Smooth muscle cell of the coronary artery (primary cell): ENCODE measurements around the gene CFB. TPM values are rescaled to one million over a fixed set of nuclear protein-coding genes. Genes with fewer than 3 reads are reported as not detected.

Experiments used
- total RNA-seq: library from RNA; depleted of rRNA; stranded (reverse); fragments of >200 nt; gene quantifications from 2 replicates; pipeline ENCODE4 v1.2.3, GENCODE V29; 2014; ENCODE audit warnings: low replicate concordance

CFB gene
- total RNA-seq: 15.0 and 108 TPM in 2 replicates

DNA sequence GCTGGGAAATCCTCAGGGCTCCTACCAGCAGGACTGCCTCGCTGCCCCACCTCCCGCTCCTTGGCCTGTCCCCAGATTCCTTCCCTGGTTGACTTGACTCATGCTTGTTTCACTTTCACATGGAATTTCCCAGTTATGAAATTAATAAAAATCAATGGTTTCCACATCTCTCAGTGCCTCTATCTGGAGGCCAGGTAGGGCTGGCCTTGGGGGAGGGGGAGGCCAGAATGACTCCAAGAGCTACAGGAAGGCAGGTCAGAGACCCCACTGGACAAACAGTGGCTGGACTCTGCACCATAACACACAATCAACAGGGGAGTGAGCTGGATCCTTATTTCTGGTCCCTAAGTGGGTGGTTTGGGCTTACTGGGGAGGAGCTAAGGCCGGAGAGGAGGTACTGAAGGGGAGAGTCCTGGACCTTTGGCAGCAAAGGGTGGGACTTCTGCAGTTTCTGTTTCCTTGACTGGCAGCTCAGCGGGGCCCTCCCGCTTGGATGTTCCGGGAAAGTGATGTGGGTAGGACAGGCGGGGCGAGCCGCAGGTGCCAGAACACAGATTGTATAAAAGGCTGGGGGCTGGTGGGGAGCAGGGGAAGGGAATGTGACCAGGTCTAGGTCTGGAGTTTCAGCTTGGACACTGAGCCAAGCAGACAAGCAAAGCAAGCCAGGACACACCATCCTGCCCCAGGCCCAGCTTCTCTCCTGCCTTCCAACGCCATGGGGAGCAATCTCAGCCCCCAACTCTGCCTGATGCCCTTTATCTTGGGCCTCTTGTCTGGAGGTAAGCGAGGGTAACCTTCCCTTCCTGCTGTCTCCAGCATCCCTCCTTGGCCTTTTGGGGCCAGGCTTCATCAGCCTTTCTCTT lies at the start of gene CFB:
CFB (plus strand) TSS at position 589 of the 863 bp plus-strand sequence; CDS start at position 716, 127 bp downstream.

DNA sequence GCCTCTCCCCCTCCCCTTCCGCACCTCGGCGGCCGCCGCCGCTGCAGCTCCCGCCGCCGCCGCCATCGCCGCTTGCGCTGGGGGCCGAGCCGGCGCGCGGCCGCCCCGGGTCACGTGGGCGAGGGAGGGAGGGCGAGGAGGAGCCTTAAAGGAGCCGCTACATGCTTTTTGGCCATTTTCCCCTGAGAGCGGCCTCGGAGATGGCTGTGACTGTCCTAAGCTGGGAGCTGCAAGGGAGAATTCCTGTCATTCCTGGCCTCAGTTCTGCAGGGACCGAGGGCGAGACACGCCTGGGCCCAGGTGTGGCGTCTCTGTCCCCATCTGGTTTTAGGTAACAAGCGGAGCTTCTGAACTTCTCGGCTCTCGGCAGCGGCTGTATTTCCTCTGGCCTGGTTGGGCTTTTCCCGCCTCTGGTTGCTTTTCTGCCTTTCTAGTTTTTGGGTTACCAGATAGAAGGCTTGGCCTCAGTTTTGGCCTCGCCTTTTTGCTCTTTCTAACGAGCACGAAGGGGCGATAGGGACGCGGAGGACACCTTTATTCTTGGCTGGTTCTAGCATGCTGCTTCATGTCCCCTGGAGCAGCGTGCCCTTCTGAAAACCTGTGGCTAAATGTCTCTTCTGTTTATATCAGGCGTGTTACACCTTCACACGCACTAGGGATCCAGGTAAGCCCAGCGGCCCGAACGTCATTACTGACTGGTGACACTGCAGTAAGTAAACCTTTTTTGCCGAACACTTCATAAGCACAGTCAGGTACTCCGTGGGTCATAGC lies 48.1 kb upstream of the CFB start, which contains the start of gene EHMT2:
EHMT2 (minus strand) TSS at position 87 of the 771 bp plus-strand sequence; CDS start at position 66, 21 bp downstream.

DNA sequence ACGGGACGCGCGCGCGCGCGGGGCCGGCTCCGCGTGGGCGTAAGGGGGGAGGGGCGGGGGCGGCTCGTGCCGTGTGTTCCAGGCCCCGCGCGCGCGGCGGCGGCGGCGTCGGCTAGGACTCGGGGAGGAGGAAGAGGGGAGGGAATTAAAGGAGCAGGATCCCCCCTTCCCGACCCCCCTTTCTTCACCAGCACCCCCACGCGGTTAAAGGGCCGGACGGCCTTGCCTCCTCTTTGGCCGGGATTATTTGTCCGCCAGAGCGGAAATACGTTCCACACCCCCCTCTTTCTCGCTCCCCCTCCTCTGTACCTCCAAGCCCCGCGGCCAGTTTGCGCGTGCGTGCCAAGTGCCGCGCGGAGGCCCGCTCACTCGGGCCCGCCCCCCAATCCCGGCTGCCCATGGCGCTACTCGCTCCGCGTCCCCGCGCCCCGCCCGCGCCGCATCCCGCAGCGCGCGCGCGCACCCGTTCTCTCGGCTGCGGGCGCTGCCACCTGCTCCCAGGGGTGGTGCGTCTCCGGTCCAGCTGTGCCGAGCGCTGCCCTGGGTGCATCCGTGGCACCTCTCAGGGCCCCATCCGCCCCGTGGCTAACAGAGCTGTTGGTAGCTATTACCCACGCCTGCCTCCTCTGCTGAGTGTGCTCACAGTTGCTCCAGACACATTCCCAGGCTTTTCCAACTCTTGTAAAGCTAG lies 43.8 kb upstream of the CFB start, which contains the start of gene ZBTB12:
ZBTB12 (minus strand) TSS at position 134 of the 691 bp plus-strand sequence. CDS start 781 bp downstream, outside the sequence.

DNA sequence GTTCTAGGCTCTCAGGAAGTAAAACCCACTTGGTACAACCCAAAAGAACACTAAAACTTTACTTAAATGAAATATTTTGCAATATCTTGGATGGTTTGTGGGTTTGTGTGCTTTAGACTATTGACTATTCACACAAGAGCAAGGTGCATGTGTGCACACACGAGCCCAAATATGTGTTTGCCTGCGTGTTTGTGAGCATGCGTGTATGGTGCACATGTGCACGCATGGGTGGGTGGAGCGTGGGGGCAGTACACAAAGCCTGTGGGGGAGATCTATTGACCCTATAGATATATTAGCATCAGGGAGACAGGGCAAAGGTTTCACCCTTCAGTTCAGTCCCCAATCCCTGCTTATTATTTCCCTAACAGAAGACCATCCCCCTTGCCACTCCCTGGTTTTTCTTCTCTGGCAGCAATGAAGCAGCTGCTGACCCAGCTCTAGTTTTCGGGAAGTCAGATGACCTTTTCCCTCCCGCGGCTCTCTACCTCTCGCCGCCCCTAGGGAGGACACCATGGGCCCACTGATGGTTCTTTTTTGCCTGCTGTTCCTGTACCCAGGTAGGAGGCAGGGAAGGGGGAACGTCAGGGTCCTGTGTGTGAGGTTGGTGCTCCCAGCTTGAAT lies 18.5 kb upstream of the CFB start, which contains the start of gene C2:
C2 (plus strand) TSS at position 476 of the 621 bp plus-strand sequence; CDS start at position 512, 36 bp downstream.

DNA sequence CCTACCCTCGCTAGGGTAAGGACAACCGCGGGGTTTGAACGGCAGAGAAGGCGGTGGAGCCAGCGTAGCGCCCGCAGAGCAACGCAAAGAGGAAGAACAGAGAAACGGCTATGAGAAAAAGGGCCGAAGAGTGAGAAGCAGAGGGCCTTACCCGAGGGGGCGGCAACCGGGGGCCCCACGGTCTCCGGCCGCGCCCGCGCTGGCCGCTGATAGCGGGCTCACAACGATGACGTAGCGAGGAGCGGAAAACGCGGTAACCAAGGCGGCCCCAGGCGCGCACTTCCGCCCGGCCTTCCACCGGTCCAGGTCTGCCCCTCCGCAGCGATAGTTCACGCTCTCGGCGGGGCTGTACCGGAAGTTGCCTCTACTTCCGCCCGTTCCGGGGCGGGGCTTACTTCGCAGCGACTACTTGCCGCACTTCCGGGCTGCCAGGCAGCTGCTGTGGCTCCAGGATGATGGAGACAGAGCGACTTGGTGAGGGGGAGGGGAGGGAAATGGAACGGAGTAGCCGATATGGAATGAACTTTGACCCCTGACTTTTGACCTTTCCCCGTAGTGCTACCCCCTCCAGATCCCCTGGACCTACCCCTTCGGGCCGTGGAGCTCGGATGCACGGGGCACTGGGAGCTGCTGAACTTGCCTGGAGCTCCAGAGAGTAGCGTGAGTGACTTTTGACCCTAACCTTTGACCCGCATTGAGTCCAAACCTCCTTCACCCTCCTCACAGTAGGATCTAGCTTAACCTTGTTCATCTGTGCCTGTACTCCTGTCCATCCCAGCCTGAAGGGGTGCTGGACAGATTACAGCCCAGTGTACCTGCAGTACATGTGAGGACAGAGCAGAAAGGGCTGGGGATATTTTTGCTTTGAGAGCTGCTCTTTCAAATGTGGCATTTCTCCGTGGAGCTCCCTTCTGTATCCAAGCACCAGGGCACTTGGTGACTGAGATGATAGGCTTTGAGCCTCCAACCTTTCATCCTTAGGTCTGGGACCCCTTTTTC lies 13.1 kb downstream of the CFB start, which contains the start of the genes NELFE and SKIC2:
NELFE (minus strand) TSS at position 231 of the 999 bp plus-strand sequence. CDS start 525 bp downstream, outside the sequence.
SKIC2 (plus strand) TSS at position 435 of the 999 bp plus-strand sequence; CDS start at position 453, 18 bp downstream.

DNA sequence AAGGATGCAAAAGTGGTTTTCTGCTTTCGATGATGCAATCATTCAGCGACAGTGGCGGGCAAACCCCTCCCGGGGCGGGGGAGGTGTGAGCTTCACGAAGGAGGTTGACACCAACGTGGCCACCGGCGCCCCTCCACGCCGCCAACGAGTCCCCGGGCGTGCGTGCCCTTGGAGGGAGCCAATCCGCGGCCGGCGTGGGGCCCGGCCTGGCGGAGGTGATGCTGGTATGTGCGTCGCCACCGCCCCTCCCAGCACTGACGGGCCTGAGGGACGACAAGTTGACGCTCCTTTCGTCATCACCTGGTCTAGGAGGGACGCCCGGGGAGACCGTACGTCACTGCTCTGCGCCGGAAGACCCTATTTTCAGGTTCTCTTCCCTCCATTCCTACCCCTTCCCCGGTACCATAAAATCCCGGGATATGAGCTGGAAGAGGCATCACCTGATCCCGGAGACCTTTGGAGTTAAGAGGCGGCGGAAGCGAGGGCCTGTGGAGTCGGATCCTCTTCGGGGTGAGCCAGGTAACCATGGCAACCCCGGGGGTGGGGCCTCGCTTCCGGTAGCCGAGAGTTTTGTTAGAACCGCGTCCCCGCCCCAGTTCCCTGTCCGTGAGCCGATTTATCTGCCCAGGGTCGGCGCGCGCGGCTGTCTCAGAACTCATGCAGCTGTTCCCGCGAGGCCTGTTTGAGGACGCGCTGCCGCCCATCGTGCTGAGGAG lies 26.3 kb downstream of the CFB start, which contains the start of gene DXO:
DXO (minus strand) TSS at position 146 of the 716 bp plus-strand sequence. CDS start 463 bp downstream, outside the sequence.

DNA sequence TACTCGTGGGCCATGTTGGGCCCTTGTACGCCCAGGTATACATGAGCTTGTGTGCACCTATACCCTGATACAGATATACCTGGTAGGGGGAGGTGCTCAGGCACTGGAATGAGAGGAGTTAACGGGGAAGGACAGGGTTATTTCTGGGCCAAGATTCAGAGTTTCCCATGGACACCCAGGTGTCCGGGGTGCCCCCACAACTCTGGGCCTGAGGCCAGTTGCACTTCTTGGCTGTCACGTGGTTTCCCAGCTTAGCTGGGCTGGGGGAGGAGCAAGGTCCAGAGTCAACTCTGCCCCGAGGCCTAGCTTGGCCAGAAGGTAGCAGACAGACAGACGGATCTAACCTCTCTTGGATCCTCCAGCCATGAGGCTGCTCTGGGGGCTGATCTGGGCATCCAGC lies 35.8 kb downstream of the CFB start, which contains the start of gene C4A:
C4A (plus strand) TSS at position 314 of the 400 bp plus-strand sequence; CDS start at position 365, 51 bp downstream.

Other genes starting within 250 kb of the CFB start
- 51.3 and 104 TPM in 2 replicates for gene ABHD16A, start 242.8 kb upstream of the CFB start, total RNA-seq
- not detected in 2 replicates for gene LY6G6F, start 239.2 kb upstream of the CFB start, total RNA-seq
- not detected in 2 replicates for gene LY6G6D, start 230.7 kb upstream of the CFB start, total RNA-seq
- not detected in 2 replicates for gene LY6G6C, start 224.3 kb upstream of the CFB start, total RNA-seq
- not detected in 2 replicates for gene MPIG6B, start 222.7 kb upstream of the CFB start, total RNA-seq
- gene DDAH2, start 216.8 kb upstream of the CFB start, total RNA-seq: 108 and 116 TPM in 2 replicates
- gene CLIC1, start 209.6 kb upstream of the CFB start, total RNA-seq: 395 and 679 TPM in 2 replicates
- 2.5 and 4.0 TPM in 2 replicates for gene MSH5, start 206.1 kb upstream of the CFB start, total RNA-seq
- 0.53 and 0.70 TPM in 2 replicates for gene SAPCD1, start 183.4 kb upstream of the CFB start, total RNA-seq
- 0.15 and 0.23 TPM in 2 replicates for gene VWA7, start 168.8 kb upstream of the CFB start, total RNA-seq
- gene VARS1, start 150.3 kb upstream of the CFB start, total RNA-seq: 37.9 and 59.7 TPM in 2 replicates
- gene LSM2, start 139.1 kb upstream of the CFB start, total RNA-seq: 24.6 and 27.8 TPM in 2 replicates
- gene HSPA1L, start 130.8 kb upstream of the CFB start, total RNA-seq: 0.98 and 4.1 TPM in 2 replicates
- gene HSPA1A, start 130.6 kb upstream of the CFB start, total RNA-seq: 47.1 and 396 TPM in 2 replicates
- 66.7 and 494 TPM in 2 replicates for gene HSPA1B, start 118.4 kb upstream of the CFB start, total RNA-seq
- 54.9 and 72.8 TPM in 2 replicates for gene NEU1, start 83.3 kb upstream of the CFB start, total RNA-seq
- gene SLC44A4, start 67.1 kb upstream of the CFB start, total RNA-seq: not detected in 2 replicates
- 41.5 and 175 TPM in 2 replicates for gene EHMT2, start 48.4 kb upstream of the CFB start, total RNA-seq
- 6.2 and 12.4 TPM in 2 replicates for gene ZBTB12, start 44.0 kb upstream of the CFB start, total RNA-seq
- 0.90 and 26.7 TPM in 2 replicates for gene C2, start 18.4 kb upstream of the CFB start, total RNA-seq
- 77.8 and 109 TPM in 2 replicates for gene NELFE, start 12.9 kb downstream of the CFB start, total RNA-seq
- 48.6 and 68.8 TPM in 2 replicates for gene SKIC2, start 13.1 kb downstream of the CFB start, total RNA-seq
- 6.9 and 12.9 TPM in 2 replicates for gene DXO, start 26.0 kb downstream of the CFB start, total RNA-seq
- 3.7 and 23.1 TPM in 2 replicates for gene C4A, start 36.0 kb downstream of the CFB start, total RNA-seq
- 3.2 and 24.0 TPM in 2 replicates for gene C4B, start 68.7 kb downstream of the CFB start, total RNA-seq
- 0.08 TPM in 1 of 2 replicates, not detected in the other for gene CYP21A2, start 92.3 kb downstream of the CFB start, total RNA-seq
- gene TNXB, start 163.2 kb downstream of the CFB start, total RNA-seq: 1.1 and 55.9 TPM in 2 replicates
- 8.6 and 11.2 TPM in 2 replicates for gene ATF6B, start 182.2 kb downstream of the CFB start, total RNA-seq
- gene FKBPL, start 184.2 kb downstream of the CFB start, total RNA-seq: 5.1 TPM in 2 replicates
- gene PRRT1, start 205.8 kb downstream of the CFB start, total RNA-seq: 0.08 and 0.12 TPM in 2 replicates
- 16.5 and 38.4 TPM in 2 replicates for gene PPT2, start 208.0 kb downstream of the CFB start, total RNA-seq
- 0.75 and 3.5 TPM in 2 replicates for gene EGFL8, start 218.5 kb downstream of the CFB start, total RNA-seq
- gene AGPAT1, start 230.0 kb downstream of the CFB start, total RNA-seq: 16.8 and 18.8 TPM in 2 replicates
- 29.3 and 31.0 TPM in 2 replicates for gene RNF5, start 232.3 kb downstream of the CFB start, total RNA-seq
- 0.15 TPM in 1 of 2 replicates, not detected in the other for gene AGER, start 238.2 kb downstream of the CFB start, total RNA-seq
- 19.5 and 24.7 TPM in 2 replicates for gene PBX2, start 244.1 kb downstream of the CFB start, total RNA-seq
- 0.35 and 1.4 TPM in 2 replicates for gene GPSM3, start 246.5 kb downstream of the CFB start, total RNA-seq